HepG2 (cell line): ENCODE measurements around the gene TGFBI.

Experiments
- ERF ChIP-seq: IDR thresholded peaks from 2 replicates; pipeline ENCODE4 v1.6.1; 2018; ENCODE audit warnings: missing biosample characterization, missing genetic modification reagents
- EZH2 ChIP-seq: conservative IDR thresholded peaks from 2 replicates; pipeline ENCODE4 v1.6.1; 2012; ENCODE audit warnings: mild to moderate bottlenecking, low read depth, low read length, moderate library complexity
- KLF6 ChIP-seq: IDR thresholded peaks from 2 replicates; pipeline ENCODE4 v1.8.0; 2016; ENCODE audit warnings: missing biosample characterization, missing genetic modification reagents
- RFX1 ChIP-seq: fragments of 450-650 bp; IDR thresholded peaks from 2 replicates; pipeline ENCODE4 v1.6.1; 2017
- TF ChIP-seq, protein P1 (sequence below): sonication (generic); formaldehyde crosslinking; conservative IDR thresholded peaks from 2 replicates; pipeline ENCODE4 v1.4.0; 2020; ENCODE audit warnings: missing genetic modification reagents
- TF ChIP-seq, protein P2 (sequence below), 2 experiments: sonication (generic) in 1 of 2; formaldehyde crosslinking in 1 of 2; IDR thresholded peaks; 2 replicates each; pipeline versions ENCODE4 v1.4.0 to v1.6.1; 2018 to 2020; ENCODE audit warnings: missing genetic modification reagents in 2 of 2, borderline replicate concordance in 1 of 2, low read depth in 1 of 2, mild to moderate bottlenecking in 1 of 2, missing biosample characterization in 1 of 2

DNA sequence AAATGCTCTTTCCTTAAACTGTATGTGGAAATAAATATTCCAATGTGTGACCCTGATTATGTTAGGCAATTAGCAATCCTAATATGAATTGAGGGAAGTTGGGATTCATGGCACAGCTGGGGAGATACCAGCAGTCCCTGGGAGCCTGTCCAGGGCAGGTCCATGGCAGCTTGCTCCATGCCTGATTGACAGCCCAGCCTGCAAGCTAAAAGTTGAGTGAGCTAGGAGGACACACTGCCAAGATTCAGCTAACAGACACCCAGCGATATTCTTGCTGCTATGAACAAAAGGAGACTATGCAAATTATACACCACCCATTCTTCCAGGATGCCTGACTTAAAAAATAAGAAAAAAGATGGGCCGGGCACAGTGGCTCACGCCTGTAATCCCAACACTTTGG is 6.2 kb downstream of the TGFBI start:
- TF ChIP-seq, protein P1, sequence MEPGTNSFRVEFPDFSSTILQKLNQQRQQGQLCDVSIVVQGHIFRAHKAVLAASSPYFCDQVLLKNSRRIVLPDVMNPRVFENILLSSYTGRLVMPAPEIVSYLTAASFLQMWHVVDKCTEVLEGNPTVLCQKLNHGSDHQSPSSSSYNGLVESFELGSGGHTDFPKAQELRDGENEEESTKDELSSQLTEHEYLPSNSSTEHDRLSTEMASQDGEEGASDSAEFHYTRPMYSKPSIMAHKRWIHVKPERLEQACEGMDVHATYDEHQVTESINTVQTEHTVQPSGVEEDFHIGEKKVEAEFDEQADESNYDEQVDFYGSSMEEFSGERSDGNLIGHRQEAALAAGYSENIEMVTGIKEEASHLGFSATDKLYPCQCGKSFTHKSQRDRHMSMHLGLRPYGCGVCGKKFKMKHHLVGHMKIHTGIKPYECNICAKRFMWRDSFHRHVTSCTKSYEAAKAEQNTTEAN, result no peak
- no peak for TF ChIP-seq RFX1
- no peak for TF ChIP-seq KLF6
- TF ChIP-seq, protein P2, sequence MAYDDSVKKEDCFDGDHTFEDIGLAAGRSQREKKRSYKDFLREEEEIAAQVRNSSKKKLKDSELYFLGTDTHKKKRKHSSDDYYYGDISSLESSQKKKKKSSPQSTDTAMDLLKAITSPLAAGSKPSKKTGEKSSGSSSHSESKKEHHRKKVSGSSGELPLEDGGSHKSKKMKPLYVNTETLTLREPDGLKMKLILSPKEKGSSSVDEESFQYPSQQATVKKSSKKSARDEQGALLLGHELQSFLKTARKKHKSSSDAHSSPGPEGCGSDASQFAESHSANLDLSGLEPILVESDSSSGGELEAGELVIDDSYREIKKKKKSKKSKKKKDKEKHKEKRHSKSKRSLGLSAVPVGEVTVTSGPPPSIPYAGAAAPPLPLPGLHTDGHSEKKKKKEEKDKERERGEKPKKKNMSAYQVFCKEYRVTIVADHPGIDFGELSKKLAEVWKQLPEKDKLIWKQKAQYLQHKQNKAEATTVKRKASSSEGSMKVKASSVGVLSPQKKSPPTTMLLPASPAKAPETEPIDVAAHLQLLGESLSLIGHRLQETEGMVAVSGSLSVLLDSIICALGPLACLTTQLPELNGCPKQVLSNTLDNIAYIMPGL (CRISPR knock-in tag; IDR thresholded peaks at IDR 0.05; ENCODE audit: borderline replicate concordance in 1 of 2, low read depth in 1 of 2), result no peak
- TF ChIP-seq EZH2, result no peak
- TF ChIP-seq ERF (CRISPR knock-in tag), result no peak
